ENCODE measurements around the gene P2RY6.

P2RY6 gene

DNA sequence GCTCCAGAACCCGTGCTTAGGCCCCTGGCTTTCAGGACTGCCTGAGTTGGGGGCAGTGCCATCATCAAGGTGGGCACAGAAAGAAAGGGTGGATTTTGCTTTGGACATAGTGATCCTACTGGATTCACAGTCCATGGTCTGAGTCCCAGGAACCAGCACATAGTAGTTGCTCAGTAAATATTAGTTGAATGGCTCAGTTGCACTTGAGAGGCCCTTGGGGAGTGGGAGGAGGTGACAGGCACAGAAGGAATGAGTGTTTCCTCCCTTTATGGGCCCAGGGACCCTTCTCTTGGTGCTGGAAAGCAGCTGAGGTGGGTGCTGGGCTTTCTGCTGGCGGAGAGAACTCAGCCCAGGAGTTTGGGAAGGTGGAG, 52.5 kb downstream of the P2RY6 start:
- TF ChIP-seq CTCF (IDR thresholded peaks at IDR 0.05) = no peak
- H3K27ac ChIP-seq = no peak overlapping the region

DNA sequence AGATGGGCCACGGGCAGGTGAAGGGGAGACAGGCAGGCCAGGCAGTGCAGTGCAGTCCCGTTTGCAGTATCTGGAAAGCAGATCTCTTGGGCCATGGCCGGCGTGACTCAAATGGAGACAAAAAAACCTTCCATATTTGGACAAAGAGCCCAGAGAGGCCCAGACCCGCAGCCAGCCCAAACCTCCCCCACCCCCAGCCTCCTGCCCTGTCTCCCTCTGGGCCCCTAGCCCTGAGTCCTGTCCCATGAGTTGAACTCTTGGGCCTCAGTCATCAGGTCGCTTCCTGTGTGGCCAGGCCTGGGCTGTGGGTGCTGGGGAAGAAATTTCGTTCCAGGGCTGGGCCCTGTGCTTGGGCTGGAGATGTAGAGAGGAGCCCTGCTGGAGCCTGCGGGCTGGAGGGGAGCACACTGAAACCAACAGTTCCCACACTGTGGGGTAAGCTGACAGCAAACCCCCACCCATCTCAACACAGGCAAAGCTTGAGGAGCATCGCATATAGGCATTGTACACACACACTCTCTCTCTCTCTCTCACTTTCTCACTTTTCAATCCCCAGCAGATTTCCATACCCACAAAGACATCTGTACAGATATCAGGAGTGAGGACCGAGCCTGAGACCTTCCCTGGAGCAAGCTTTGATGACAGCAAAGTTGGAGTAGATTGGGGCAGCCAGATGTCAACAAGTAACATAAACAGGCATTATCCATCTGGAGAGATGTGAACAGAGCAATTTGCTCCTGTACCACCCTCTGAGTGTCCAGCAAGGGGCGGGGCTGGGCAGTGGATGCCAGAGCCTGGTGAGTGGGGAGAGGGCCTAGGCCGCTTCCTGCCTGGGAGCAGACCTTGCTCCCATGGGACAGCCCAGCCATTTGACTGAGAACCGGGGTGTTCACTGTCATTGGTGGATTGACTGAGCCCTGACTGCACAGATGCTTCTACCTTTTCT, 53.2 kb downstream of the P2RY6 start:
- Histone ChIP-seq H3K36me3 (no peaks in the 10 kb centered on the region), H3K4me1 (ENCODE audit: control insufficient read depth in 1 of 2, insufficient read depth in 1 of 2, low read depth in 1 of 2, low read length in 1 of 2) (peaks cover 49 to 63% of the 10 kb centered on the region in 2 experiments), H3K9me3 (no peaks in the 10 kb centered on the region), H3K4me3 (ENCODE audit: low read depth in 1 of 2, low read length in 1 of 2) (no peak overlapping the region), H3K27ac (peak overlapping the region; percentile 31), H3K27me3 (no peaks in the 10 kb centered on the region)
- no peak for TF ChIP-seq CTCF (IDR thresholded peaks at IDR 0.05)

More for the DNA sequence above, 52.5 kb downstream of the P2RY6 start:
- H3K36me3 ChIP-seq = no peaks in the 10 kb centered on the region
- H3K4me1 ChIP-seq (ENCODE audit: control insufficient read depth in 1 of 2, insufficient read depth in 1 of 2, low read depth in 1 of 2, low read length in 1 of 2) = peaks cover 49 to 61% of the 10 kb centered on the region in 2 experiments
- H3K4me3 ChIP-seq (ENCODE audit: low read depth in 1 of 2, low read length in 1 of 2) = no peak overlapping the region
- no peaks in the 10 kb centered on the region for H3K9me3 ChIP-seq
- H3K27me3 ChIP-seq = no peaks in the 10 kb centered on the region

GRCh38 chr11:73326929-73327811, 55.0 kb downstream of the P2RY6 start:
- no peaks in the 10 kb centered on the region for H3K36me3 ChIP-seq
- H3K4me3 ChIP-seq (ENCODE audit: low read depth in 1 of 2, low read length in 1 of 2) = peak overlapping the region in 1 of 2 experiments; percentile 28
- H3K9me3 ChIP-seq = no peaks in the 10 kb centered on the region
- H3K27ac ChIP-seq = peak overlapping the region; percentile 80
- peaks cover 35 to 55% of the 10 kb centered on the region in 2 experiments for H3K4me1 ChIP-seq (ENCODE audit: control insufficient read depth in 1 of 2, insufficient read depth in 1 of 2, low read depth in 1 of 2, low read length in 1 of 2)
- no peaks in the 10 kb centered on the region for H3K27me3 ChIP-seq
- TF ChIP-seq CTCF (IDR thresholded peaks at IDR 0.05) = no peak

DNA sequence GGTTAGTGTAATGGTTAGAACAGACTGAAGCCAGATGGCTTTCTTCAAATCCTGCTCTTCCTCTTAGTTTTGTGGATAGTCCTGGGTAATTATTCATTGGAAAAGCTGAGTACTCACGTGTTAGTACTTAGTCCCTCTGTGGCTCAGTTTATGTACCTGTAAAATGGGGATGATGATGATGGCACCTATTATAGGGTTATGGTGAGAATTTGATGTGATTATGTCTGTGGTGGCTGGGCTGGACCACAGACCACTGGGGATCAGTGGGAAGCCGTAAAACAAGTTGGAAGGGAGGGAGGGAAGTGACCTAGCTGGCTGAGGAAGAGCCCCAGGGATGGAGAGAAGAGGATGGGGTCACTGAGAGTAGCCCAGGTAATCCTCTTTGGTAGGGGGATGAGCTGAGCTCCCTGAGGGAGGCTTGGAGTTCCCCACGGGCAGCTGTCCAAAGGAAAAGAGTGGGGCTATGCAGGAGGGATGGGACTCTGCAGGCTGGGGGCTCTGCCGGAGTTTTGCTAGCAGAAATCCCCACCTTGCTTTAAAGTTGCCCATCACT, 55.8 kb downstream of the P2RY6 start:
- no peak for TF ChIP-seq CTCF (IDR thresholded peaks at IDR 0.05)
- peaks cover 27 to 48% of the 10 kb centered on the region in 2 experiments for H3K4me1 ChIP-seq (ENCODE audit: control insufficient read depth in 1 of 2, insufficient read depth in 1 of 2, low read depth in 1 of 2, low read length in 1 of 2)
- peak overlapping the region; percentile 80 for H3K27ac ChIP-seq
- H3K27me3 ChIP-seq = no peaks in the 10 kb centered on the region
- H3K9me3 ChIP-seq = no peaks in the 10 kb centered on the region
- H3K4me3 ChIP-seq (ENCODE audit: low read depth in 1 of 2, low read length in 1 of 2) = peak overlapping the region in 1 of 2 experiments; percentile 28
- no peaks in the 10 kb centered on the region for H3K36me3 ChIP-seq

DNA sequence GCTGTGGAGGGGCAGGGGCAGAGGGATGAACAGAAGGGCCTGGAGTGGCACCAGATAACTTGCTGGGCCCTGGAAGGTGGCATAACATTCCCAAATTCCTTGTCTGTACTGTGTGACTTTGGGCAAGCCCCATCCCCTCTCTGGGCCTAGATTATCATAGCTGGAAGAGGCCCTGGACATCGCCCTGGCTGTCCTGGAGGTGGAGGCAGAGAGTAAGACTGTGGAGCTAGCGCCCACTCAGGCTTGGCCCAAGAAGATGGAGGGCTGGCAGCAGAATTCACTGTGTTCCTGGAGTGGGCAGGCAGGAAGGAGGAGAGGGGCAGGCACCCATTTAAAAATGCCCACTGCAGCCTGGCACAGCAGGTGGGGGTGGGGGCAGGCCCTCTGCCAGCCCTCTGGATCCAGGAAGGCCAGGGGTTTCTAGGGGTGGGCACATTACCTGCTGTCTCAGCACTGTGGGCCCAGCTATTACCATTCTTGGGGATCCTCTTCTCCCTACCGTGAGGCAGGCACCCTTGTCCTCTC, 58.5 kb downstream of the P2RY6 start:
- Histone ChIP-seq H3K4me1 (ENCODE audit: control insufficient read depth in 1 of 2, insufficient read depth in 1 of 2, low read depth in 1 of 2, low read length in 1 of 2) (peaks cover 34 to 53% of the 10 kb centered on the region in 2 experiments), H3K9me3 (no peaks in the 10 kb centered on the region), H3K27ac (no peak overlapping the region), H3K27me3 (no peaks in the 10 kb centered on the region), H3K36me3 (no peaks in the 10 kb centered on the region), H3K4me3 (ENCODE audit: low read depth in 1 of 2, low read length in 1 of 2) (no peak overlapping the region)
- TF ChIP-seq CTCF (IDR thresholded peaks at IDR 0.05) = no peak

Data from neutrophil (primary cell).